ENCODE data around the gene LURAP1L.

The LURAP1L gene

DNA sequence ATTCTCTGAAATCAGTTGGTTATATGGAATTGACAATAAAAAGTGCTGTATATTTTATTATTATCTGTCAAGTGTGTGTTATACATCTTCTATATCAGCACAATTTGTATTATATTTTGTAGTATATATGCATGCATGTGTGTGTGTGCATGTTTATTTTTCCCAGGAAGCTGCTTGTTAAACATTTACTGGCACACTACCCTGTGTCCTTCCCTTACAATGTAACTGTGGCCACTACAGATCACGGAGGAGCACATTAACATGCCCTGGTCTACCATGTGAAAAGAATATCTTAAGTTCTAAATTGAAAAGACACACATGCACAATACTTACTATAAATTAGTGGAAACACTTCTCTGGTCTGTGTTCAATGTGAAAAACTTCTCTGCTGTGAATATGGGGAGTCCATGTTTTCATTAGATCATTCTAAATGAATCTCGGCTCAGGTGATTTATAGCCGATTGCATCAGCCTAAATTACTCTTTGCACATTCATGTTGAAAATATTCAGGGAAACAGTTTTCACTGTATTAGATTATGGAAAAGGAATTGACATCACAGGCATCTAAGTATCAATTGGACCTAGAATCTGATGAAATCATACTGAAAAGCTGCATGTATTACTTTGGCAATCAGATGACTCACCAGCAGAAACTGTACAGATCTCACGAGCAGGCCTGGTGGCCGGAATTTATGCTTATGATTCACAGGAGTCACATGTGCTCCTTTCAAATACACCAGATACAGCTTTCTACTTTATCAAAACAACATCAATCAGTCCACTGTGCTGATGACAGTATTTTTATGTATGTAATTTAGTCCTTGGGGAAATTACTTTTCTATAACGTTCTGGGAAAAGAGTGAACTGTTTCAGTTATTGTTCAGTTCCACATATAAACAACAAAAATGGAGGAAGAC, 39.4 kb downstream of the LURAP1L start:
- no peak for DNase-seq

DNA sequence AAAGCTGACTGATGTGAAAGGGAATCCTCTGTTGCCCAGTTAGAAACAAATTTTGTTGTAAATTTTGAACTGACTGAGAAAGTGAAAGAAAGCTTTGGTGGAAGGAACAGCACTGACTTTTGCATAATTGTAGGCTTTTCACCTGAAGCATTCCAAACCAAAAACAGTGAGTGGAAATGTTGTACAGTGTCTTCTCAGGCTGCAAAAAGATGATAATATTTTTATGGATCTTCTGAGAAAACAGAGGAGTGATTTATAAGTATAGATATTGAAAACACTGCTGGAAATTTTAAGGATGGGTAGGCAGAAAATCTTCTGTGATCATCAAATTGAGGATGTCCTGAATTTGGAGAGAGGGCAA, 40.0 kb downstream of the LURAP1L start:
- no peak for DNase-seq

GRCh38 chr9:12815888-12816287, 41.1 kb downstream of the LURAP1L start:
- no peak for DNase-seq

DNA sequence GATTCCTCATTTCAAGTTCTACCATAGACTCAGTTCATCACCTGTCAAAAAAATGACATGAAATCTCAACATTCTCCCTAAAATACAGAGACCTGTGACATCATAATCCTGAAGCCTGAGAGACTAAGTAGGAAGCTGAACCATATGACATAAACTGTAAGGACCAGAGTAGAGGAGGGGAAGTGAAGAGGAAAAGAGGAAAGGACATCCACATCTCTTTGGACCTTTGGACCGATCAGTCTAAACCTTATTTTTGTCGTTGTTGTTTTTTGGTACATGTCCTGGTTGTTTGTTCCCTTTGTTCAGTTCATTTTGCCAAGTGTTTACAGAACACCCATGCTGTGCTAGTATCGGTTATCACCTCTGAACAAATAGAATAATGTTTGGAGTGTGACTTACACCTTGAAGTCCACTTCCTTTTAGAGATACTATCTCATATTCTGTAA, 41.9 kb downstream of the LURAP1L start:
- no peak for DNase-seq

DNA sequence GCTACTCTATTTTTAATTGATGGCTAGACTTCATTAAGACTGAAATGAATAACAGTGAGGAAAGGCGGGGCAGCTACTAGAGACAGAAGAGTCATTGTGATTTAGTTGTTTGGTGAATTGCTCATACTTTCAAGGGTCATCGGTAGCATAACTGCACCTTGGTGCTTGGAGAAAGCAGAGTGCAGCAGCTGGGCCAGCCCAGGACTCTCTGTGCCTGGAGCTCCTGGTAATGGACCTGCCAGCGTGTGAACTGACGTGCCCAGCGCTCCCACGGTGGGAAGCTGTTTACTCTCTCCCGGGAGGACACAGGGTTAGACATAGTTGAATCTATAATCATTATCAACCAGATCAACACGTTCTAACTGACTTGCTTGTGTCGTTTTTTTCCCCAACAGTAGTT, 42.9 kb downstream of the LURAP1L start:
- DNase-seq = no peak

GRCh38 chr9:12818431-12819000, 43.7 kb downstream of the LURAP1L start:
- DNase-seq = no peak

DNA sequence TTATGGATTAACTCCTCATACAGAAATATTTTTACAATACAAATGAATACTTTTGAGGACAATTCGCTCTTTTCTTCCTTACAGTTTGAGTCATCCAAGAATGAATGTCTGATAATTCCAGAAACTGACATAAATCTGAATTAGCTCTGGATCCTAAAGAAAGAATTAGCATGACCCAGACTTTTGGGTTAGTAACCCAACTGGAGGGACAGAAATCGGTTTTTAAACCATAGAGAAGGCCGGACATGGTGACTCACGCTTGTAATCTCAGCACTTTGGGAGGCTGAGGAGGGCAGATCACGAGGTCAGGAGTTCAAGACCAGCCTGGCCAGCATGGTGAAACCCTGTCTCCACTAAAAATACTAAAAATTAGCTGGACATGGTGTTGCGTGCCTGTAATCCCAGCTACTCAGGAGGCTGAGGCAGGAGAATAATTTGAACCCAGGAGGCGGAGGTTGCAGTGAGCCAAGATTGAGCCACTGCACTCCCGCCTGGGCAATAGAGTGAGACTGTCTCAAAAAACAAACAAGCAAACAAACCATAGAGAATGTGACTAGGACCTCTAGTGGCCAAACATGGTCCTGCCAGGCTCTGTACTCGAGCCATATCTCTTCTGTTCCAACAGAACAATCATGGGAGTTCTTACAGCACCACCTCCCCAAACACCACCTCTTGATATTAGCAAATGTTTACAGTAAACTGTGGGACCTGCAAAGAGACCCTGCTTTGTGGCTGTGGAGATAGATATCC, 44.8 kb downstream of the LURAP1L start:
- DNase-seq = peak; percentile 17

DNA sequence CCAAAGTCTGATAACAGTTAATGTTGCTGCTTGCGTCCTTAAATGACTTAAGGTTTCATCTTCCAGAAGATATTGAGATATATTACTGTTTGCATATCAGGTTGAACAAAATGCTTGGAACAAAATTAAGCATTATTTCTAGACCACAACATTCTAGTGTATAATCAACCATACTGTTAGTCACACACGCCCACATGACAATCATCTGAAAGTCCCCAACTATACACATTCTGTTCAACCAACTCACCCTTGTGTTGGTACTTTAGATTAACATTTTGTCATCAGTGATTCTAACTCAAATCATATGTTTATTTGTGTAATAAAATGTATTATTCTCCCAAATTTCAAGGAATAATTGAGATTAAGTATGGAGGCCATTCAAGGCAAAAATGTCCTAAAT, 47.3 kb downstream of the LURAP1L start:
- no peak for DNase-seq

DNA sequence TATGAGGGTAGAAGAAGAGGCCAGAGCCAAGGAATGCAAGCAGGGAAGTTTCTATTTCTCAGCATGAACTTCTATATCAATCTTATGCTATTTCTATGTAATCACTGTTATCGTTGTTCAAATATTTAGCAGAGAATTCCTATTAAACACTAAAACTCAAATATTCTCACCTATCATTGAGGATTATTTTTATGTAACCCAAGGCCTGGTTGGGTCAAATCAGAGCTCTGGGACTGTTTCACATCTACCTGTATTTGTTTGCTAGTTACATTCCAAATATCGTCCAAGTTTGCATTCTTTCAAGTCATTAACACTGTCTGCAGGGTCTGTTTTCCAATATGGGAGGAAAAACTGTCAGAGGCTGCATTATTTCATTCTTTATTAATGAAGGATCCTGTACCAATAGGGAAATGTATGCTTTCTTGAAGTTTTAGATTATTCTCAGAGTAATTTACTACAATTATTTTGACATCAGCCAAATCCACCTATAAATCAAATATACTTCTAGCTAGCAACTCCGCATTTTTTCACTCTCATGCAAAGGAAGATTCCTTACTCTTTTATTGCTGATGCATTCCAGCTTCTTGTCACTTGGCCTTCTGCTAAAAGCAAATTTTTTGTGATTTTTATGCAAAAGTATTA, 52.2 kb downstream of the LURAP1L start:
- DNase-seq = no peak

DNA sequence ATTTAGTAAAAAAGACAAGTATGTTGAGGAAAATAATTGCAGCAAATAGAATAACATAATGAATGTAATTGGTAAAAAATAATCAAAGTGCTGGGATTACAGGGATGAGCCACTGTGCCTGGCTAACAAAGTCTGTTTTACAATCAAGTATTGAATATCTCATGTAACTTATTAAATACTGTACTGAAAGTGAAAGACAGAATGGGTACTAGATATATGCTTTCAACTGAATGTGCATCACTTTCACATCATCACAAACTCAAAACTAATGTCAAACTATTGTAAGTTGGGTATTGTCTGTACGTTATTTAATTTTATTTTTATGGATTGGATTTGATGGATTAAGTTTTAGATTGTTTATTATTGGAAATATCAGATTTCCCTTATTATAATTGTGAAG, 58.9 kb downstream of the LURAP1L start:
- DNase-seq = no peak

GRCh38 chr9:12838546-12838945, 63.7 kb downstream of the LURAP1L start:
- DNase-seq = no peak

- no peak for DNase-seq
Measured at GRCh38 chr9:12843735-12844134, 68.9 kb downstream of the LURAP1L start.

DNA sequence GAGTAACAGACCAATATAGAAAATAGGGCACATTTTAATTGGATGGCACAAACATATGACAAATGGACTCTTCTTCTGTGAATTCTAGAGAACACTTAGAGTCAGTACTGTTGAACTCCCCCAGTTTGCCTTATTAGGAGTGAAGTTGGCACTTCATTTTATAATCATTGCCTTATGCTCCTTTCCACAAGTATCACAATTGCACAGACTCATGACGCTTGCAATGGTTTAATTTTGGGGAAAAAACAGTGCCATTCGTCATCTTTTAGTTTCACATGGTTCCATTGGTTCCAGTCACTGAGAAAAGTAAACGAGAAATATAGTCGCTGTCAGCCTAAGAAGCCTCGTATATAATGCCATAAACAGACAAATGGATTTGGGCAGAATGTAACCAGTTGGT, 71.2 kb downstream of the LURAP1L start:
- DNase-seq = no peak

GRCh38 chr9:12847561-12847960, 72.7 kb downstream of the LURAP1L start:
- no peak for DNase-seq

GRCh38 chr9:12849486-12850003, 74.7 kb downstream of the LURAP1L start:
- DNase-seq = no peak

DNA sequence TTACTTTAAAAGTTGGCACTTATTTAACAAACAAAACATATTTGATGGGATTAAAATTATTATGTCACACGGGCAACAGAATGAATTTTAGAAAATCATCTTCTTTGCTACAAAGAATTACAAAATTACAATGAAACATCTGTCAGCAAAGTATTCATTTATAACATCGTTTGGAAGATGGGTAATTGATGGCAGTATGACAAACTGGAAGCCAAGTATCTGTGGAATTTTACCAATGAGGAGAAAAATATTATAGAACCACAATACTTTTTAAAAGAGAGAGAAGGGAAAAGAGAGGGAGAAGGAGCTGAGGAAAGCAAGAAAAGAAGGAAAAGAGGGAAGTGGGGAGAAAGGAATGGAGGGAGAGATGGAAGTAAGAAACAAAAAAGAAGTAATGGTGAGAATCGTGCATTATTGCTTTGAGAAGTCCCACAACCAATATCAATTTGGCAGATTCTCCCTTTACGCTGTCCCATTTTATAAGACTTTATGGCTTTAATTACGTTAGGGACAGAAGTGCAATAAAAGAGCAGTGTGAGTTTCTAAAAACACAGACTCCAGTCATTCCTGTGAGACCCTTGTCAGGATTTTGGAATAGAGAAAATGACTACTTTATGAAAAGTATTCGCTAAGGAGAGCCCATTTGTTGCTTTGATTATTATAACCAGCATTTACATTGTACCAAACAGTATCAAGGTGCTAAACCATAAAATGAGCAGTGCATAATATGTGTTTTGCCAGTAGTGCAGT, 76.7 kb downstream of the LURAP1L start:
- no peak for DNase-seq

DNA sequence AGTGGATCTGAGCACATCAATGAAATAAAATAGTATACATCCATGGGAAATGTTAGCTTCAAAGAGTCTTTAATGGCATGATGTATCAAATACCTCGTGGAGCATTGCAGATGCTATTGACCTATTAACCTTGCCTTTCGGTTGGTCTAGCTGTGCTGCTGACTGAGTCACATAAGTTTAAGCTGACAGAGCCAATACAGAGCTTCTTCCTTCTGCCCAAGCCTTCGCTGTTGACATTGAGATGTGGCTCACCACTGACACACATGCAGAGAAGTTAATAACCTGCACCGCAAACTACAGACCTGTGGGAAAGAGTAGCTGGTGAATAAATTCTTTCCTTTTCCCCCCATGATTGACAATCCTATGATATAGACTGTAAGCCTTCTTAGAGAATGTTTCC, 78.2 kb downstream of the LURAP1L start:
- DNase-seq = no peak

GRCh38 chr9:12854221-12854620, 79.4 kb downstream of the LURAP1L start:
- no peak for DNase-seq

DNA sequence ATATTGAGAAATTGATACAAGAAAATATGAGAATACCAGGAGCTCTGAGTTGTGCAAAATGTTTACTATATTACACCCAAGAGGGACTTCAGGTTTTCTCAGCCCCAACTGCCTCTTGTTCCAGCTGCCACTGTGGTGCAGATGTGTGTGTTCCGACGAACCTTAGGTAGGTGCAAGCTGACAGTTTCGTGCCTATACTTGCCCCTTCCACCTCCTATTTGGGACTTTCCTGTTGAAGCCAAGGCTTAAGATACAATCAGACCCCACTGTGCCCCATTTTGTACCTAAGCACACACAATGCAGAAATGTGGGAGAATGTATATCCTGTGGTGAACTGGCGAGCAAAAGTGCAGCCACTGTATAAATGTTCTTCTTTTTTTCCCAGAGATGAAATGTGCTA, 80.2 kb downstream of the LURAP1L start:
- no peak for DNase-seq

GRCh38 chr9:12856603-12857002, 81.8 kb downstream of the LURAP1L start:
- DNase-seq = no peak

DNA sequence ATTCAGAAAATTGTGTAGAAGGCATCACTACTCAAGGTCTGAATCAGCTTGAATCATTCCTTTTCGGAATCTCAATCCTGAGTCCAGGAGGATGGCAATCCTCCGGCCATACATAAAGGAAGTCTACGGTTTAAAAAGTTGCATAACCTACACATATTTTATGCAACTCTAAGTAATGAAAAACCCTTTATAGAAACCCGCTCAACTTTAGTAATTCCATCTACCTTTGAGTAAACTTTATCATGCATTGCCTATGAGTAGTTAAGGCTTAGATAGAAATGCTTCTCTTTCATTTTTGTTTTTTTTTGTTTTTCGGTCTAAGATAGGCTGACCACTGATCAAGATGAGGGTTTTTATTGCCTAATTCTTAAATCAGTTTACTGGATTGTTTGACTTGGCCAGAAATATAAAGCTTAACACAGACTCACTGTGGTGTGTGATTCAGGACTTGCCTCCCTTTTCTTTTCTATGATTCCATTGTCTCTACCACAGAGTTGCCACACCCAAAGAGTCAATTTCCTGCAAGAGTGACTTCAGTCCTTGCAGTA, 85.0 kb downstream of the LURAP1L start:
- no peak for DNase-seq

GRCh38 chr9:12860998-12861397, 86.2 kb downstream of the LURAP1L start:
- DNase-seq = no peak

Measured in 8988T (cell line).